GM19438 (cell line): Measurements from ENCODE around the gene MAN1A2.
A peak's percentile ranks its signal among the peaks of the same experiment; 100 is the strongest.

Experiments
- ATAC-seq: cut with Tn5 transposase; IDR thresholded peaks from one replicate; pipeline ENCODE4 v1.9.1; 2021; ENCODE audit warnings: low read depth; ENCODE audit not compliant: unreplicated experiment

The MAN1A2 gene

DNA sequence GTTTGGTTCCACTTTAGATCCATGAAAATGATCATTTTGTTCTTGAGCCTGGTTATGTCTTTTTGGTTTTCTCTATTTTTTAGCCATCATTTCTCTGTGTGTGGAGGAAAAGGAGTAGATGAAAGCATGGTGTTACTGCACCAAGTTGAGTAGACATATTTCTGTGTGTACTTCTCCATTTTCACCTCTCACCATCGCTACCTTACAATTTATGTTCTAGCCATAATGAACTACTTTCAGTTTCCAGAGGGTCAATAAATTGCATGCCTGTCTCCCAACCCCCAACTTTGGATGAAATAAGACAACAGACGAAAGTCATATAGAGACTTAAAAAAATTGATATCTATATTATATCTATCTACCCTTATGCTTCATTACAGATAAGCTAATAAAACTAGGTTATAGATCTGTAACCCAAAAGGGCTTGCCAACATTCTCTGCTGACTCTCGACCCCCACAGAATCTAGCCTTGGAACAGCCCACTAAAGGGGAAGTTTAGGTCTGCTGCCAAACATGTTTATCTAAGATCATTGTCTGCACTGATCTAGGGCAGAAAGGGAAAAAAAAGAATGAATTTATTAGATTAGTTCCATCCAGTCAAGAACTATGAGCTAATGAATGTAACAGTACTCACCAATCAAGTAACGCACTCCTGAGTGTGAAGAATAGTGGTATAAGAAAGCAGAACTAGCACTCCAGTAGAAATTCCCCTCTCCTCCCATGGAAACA, 7.5 kb upstream of the MAN1A2 start:
- ATAC-seq, result no peak

DNA sequence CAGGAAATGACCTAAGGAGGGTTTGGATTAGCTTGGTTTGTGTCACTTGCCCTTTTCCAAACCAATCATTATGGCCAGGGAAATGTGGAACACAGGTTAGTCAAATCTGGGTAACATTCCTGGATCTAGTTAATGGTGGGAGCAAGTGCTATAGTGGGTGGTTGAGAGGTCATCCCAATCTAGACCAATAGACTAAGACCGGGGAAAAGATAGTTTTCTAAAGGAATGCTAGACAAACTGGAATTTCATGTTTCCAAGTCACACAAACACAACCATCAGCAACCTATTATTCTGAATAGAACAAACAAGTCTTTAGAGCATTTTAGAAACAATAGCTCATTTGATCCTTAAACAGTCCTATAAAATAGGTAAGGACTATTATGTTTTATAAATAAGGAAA, 4.3 kb upstream of the MAN1A2 start:
- no peak for ATAC-seq

GRCh38 chr1:117363571-117364048, 3.6 kb upstream of the MAN1A2 start:
- no peak for ATAC-seq

DNA sequence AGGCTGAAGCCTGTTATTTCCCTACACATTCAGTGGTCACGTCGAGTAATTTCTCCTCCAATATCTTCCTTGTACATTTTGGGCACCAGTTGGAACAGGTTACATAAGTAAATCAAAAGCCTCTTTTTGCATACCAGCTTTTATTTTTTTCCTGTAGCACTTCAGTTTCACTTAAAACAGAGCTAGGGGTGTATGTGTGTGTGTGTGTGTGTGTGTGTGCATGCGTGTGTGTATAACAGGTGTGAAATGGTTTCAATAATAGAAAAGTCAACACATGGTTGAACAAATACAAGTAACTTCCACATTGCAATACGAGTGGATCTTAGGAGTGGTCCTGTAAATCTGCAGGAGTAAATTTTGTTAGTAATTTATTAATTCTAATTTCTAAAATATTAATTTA, 3.0 kb upstream of the MAN1A2 start:
- no peak for ATAC-seq

DNA sequence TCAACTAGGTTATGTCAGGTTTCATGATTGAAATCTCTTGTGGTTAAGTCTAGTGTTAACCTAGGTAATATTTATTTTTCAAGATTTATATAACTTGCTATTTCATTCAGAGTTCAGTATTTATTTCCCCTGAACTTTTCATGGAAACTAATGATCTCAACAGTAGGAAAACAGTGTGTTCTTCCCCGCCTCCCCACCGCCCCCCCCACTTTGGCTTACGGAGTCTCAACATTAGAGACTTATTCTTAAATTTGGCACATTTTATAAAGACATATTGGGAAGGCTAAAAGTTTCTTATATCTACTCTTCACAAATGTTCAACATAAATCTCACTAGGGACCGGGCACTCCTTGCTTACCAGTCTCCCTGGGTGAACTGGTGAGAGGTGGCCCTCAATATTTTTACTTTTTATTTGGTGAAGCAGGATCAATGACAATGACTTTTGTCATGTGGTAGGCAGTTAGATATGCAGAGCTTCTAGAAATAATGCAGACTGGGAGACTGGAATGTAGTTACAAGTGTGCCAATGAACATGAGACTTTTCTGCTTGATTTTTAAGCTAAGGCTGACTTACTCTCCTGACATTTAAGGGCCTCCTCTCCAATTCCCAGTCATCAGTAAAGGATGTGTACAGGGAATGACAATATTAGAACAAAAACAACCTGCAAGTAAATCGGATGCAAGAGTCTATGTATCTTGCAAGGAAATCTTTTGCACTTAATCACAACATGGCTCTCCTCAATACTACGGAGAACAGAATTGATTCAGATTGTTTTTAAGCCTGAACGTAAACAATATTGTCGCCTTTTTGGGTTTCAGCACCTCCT, 1.7 kb upstream of the MAN1A2 start:
- no peak for ATAC-seq

DNA sequence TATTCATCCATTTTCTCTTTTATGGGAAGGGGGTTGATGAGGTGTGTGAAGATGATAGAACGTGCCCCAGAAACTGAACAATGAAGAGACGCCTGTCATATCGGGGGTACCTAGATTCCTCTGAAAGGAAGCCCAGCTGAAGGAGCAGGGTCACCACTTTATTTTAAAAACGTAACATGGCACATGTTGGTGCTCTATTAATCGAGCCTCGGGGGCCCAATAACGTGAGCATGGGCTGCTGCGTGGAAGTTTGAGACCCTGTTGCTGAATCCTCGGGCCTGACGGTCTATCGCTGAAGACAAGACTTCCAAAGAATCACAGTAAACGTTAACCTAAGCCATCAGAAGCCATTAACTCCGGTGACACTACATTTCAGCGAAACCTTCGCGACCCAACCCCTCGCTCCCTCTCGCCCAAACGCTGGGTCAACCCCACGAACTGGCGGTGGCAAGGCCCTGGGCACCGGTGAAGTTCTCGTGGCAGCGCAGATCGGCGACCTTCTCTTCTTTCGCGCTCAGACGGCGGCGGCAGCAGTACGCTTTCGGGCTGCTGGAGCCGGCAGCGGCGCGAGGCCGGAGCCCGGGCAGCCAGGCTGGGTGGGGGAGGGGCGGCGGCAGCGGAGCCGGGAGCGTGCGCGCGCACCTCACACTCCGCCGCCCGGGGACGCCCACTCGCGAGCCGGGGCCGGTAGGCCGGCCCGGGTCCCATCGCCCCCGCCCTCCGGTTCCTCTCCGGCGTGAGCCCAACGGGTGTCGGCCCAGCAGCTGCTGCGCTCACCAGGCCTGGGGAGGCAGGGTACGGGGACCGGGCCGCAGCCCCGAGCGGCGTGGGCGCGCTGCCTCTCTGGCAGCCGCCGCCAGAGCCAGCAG, 838 bp upstream of the MAN1A2 start:
- peak; percentile 42 for ATAC-seq

DNA sequence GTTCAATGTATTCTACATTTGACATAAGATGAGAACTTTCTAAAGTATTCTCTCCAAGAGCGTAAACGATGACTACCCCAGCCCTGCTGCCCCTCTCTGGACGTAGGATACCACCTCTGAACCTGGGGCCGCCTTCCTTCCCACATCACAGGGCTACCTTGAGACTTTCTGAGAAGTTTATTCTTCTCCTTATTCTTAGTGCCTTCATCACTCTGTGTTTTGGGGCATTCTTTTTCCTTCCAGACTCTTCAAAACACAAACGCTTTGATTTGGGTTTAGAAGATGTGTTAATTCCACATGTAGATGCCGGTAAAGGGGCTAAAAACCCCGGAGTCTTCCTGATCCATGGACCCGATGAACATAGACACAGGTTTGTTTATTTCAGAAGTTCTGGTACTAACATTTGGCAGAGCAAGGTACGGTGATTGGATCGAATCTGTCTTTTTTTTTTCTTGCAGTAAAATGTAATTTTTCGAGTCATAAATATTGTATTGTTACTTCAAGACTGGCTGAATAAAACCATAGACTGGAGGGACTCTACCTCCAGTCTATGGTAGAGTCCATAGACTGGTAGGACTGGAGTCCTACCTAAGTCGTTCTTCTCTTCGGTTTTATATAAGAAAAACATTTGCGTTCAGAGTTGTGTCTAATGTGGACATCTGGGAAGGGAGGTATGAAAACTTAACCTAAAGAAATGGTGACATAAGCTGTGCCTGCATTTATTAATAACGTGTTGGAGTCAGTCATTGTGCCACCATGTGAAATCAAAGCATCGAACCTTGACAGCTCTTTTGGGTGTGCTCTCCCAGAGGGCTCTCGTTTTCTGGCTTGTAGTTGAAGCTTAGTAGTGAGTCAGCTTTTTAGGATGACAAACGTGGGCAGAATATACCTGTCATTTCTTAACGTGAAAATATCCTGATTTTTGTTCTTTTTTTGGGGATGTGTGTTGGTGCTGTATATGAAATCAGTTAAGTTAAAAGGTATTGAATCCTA, 1.2 kb downstream of the MAN1A2 start:
- no peak for ATAC-seq

DNA sequence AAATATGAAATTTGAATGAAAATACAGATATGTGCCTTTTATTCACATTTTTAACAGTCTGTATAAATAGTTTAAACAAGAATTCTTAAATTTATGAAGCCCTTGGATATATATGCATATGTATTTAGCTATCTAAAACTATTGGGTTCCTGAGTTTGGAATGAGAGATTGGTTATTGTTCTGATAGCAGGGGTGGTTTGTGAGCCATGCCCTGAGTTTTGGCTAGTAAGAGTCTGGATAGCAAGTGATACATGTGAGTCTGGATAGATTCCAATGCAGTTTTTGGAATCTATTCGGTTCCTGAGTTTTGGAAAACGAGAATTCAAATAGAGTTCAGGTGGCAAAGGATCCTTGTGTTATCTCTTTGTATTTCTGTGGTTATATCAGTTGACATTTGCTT, 2.8 kb downstream of the MAN1A2 start:
- no peak for ATAC-seq

GRCh38 chr1:117370509-117370908, 3.3 kb downstream of the MAN1A2 start:
- ATAC-seq, result no peak

DNA sequence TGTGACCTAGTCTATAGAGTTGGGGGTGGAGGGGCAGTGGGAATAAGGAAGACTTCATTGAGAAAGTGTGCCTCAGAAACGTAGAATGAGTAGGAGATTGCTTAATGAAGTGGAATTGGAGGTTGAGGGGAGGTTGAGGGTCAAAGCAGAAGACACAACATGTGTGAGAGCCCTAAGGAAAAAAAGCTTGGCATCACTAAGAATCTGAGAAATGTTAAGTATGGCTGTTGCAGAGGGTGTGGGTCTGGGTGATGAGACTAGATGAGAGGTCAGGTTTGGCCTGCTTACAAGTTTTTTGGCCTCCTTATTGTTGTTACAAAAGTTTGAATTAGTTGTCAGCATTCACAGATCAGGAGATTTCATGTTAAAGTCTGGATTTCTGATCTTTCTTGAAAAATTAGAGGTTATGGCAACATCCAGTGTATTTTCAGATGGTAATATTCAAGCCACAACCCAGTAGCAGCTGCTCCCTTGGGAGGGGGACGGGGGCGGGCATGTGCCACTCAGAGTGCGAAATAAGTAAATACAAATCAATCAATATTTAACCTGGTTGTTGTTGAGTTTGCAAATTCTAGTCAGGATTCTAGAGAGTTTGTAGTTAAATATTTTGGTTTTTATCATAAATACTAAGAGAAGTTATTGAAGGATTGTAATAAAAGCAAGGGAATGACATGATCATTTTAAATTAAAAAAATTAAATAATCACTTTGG, 4.3 kb downstream of the MAN1A2 start:
- no peak for ATAC-seq

- ATAC-seq, result no peak
These were observed 5.7 kb downstream of the MAN1A2 start for GRCh38 chr1:117372863-117373412.

DNA sequence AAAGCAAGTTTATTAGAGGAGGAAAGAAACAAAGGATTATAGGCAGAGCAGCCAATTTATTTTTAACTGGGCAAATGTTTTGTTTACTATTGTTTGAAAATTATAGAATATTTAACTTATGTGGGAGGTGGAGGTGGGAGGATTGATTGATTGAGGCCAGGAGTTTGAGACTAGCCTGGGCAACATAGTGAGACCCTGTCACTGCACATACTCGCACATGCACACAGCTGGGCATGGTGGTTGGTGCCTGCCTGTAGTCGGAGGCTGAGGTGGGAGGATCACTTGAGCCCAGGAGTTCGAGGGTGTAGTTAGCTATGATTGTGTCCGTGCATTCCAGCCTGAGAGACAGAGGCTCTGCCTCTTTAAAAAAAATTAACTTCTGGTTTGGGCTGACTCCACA, 6.7 kb downstream of the MAN1A2 start:
- ATAC-seq, result no peak

GRCh38 chr1:117375327-117375726, 8.1 kb downstream of the MAN1A2 start:
- no peak for ATAC-seq

DNA sequence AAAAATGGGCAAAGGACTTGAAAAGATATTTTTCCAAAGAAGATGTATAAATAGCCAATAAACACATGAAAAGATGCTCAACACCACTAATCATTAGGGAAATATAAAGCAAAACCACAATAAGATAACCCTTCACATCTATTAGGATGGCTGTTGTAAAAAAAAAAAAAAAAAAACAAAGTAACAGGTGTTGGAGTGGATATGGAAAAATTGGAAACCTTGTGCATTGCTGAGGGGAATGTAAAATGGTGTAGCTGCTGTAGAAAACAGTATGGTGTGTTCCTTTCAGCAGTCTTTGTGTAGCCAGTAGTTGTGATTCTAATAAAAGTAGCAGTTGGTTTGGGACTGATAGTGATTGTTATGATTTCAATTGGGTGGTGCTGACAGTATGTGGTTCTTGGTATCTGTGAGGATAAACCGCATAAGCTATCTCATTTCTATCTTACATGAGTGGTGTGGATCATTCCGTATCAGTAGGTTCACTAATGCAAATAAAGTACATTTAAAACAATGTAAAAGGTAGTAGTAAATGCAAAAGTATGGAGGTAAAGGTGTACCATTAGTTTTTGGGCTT, 19.9 kb downstream of the MAN1A2 start:
- ATAC-seq, result no peak

DNA sequence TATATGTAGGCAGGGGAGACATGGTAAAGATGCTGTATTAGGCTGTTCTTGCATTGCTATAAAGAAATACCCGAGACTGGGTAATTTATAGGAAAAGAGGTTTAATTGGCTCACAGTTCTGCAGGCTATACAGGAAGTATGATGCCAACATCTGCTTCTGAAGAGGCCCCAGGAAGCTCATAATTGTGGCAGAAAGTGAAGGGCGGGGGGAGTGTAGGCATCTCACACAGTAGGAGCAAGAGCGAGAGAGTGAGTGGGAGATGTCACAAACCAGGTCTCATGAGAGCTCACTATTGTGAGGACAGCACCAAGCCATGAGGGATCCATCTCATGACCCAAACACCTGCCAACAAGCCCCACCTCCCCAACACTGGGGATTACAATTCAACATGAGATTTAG, 21.1 kb downstream of the MAN1A2 start:
- ATAC-seq, result no peak

DNA sequence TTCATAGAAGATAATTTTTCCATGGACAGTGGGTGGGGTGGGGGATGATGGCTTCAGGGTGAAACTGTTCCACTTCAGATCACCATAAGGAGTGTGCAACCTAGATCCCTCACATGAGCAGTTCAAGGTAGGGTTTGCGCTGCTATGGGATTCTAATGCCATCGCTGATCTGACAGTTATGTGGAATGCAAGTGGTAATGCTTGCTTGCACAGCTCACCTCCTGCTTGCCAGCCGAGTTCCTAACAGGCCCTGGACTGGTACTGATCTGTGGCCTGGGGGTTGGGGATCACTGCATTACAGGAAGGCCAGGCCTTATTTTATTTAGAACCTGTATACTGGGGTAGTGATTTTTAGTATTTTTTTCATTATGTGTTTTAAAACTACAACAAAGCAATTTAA, 22.0 kb downstream of the MAN1A2 start:
- no peak for ATAC-seq

GRCh38 chr1:117389779-117390178, 22.5 kb downstream of the MAN1A2 start:
- no peak for ATAC-seq

DNA sequence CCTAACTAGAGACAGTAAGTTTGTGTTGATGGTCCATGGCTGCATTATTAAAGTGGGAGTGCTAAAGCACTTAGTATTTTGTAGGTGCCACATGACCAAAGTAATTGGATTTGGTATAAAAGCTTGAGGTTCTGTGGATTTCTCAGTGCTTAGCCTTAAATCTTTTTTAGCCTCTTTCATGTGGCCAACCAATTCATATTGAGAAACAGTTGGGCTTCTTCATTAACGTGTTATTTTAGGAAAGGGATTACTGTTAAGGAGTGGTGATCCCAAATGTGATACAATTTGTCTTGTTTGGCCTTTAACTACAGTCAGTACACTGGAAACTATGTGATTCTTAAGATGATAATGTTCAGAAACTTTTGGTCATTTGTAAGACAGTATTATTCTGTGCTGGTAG, 25.5 kb downstream of the MAN1A2 start:
- no peak for ATAC-seq

GRCh38 chr1:117396074-117396473, 28.8 kb downstream of the MAN1A2 start:
- no peak for ATAC-seq
